H1 (cell line): ENCODE data around the gene DIP2C. TPM values are rescaled to one million over a fixed set of nuclear protein-coding genes. Genes with fewer than 3 reads are reported as not detected.

ENCODE experiments used
- CBX8 ChIP-seq: fragments of 300-800, 300-1000 bp; sonication (generic); IDR thresholded peaks from 2 replicates; pipeline ENCODE4 v1.7.1; 2016; ENCODE audit warnings: low read depth, low read length, borderline replicate concordance
- POU5F1 ChIP-seq: IDR thresholded peaks from 2 replicates; pipeline ENCODE4 v1.6.1; 2011; ENCODE audit warnings: low read depth, mild to moderate bottlenecking, low read length, moderate library complexity
- ZNF274 ChIP-seq: IDR thresholded peaks from 2 replicates; pipeline ENCODE4 v1.7.0; 2012; ENCODE audit warnings: low read length, borderline replicate concordance; ENCODE audit errors: extremely low read depth
- polyA plus RNA-seq, 7 experiments: library from polyadenylated mRNA; depleted of rRNA in 3 of 7; stranded (reverse) in 5 of 7; unstranded in 2 of 7; fragments of >200 nt in 5 of 7; fragments of 200-250 nt in 2 of 7; gene quantifications; 1 replicate in 5 of 7; 2 replicates in 1 of 7; 4 replicates in 1 of 7; pipeline versions ENCODE4 v1.2.1 to v1.2.3, GENCODE V29; 2011 to 2013; ENCODE audit warnings: missing spikeins in 2 of 7, mixed read lengths in 2 of 7
- total RNA-seq: library from RNA; stranded (reverse); fragmentation: NEBNext Ultra II Directional; extraction: Animal tissue kit (Norgen Biotek cat#: 25700); gene quantifications from 2 replicates; pipeline ENCODE4 v1.2.1, GENCODE V29; 2021

DIP2C gene
- total and polyA plus RNA-seq, 2 of the 8 experiments (the other 6 are each of a cell fraction or from before 2014, with no cell fraction given) = 3.8 to 9.3 TPM

DNA sequence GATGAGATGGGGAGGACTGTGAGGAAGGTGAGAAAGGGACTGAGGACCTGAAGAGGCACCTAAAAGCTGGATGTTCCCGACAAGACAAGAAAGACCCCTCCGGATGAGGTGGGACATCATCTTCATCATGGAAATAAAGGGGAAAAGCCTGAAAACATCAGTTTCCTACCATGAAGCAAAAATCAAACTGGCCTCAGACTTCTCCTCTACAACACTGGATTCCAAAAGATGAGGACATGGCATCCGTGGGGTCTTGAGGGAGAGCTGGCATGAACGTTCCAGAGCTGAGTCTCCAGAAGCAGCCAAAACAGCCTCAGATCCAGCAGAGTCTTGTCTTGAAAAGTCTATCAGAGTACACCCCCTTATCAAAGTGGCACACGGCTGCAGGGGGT is 44.5 kb downstream of the DIP2C start (continued):
- TF ChIP-seq POU5F1 = no peak
- TF ChIP-seq CBX8 = no peak
- no peak for TF ChIP-seq ZNF274
